Measurements from ENCODE around the gene SBF1.
"Not testable (repeated sequence)": the region's sequence is repeated elsewhere in the genome, so short reads cannot be mapped to it uniquely, and the experiment has no call there.

The SBF1 gene

GRCh38 chr22:50521710-50522109, 46.9 kb upstream of the SBF1 start:
- in situ Hi-C loops (cut with MboI; ENCODE audit: low sequenced_read_pairs, unreplicated experiment), result no loop called here
- TF ChIP-seq CTCF (IDR thresholded peaks at IDR 0.05; ENCODE audit: borderline replicate concordance, control extremely low read depth, extremely low read depth, insufficient read depth, missing control alignments), result no peak
- DNase-seq (ENCODE audit: low spot score), result no peak

- DNase-seq (ENCODE audit: low spot score), result no peak
- no peak for TF ChIP-seq CTCF (IDR thresholded peaks at IDR 0.05; ENCODE audit: borderline replicate concordance, control extremely low read depth, extremely low read depth, insufficient read depth, missing control alignments)
- in situ Hi-C loops (cut with MboI; ENCODE audit: low sequenced_read_pairs, unreplicated experiment), result no loop called here
These were observed 46.1 kb upstream of the SBF1 start for GRCh38 chr22:50520826-50521453.

- DNase-seq (ENCODE audit: low spot score); in situ Hi-C loops (cut with MboI; ENCODE audit: low sequenced_read_pairs, unreplicated experiment): not testable (repeated sequence)
These were observed 45.3 kb upstream of the SBF1 start for GRCh38 chr22:50520184-50520583.

- TF ChIP-seq CTCF (IDR thresholded peaks at IDR 0.05; ENCODE audit: borderline replicate concordance, control extremely low read depth, extremely low read depth, insufficient read depth, missing control alignments), result no peak
- in situ Hi-C loops (cut with MboI; ENCODE audit: low sequenced_read_pairs, unreplicated experiment), result no loop called here
- DNase-seq (ENCODE audit: low spot score), result no peak
These were observed 44.3 kb upstream of the SBF1 start for GRCh38 chr22:50519151-50519550.

GRCh38 chr22:50518606-50519005, 43.8 kb upstream of the SBF1 start:
- in situ Hi-C loops (cut with MboI; ENCODE audit: low sequenced_read_pairs, unreplicated experiment), result no loop called here
- DNase-seq (ENCODE audit: low spot score), result no peak
- no peak for TF ChIP-seq CTCF (IDR thresholded peaks at IDR 0.05; ENCODE audit: borderline replicate concordance, control extremely low read depth, extremely low read depth, insufficient read depth, missing control alignments)

GRCh38 chr22:50517495-50518260, 42.8 kb upstream of the SBF1 start:
- in situ Hi-C loops (cut with MboI; ENCODE audit: low sequenced_read_pairs, unreplicated experiment), result no loop called here
- TF ChIP-seq CTCF (IDR thresholded peaks at IDR 0.05; ENCODE audit: borderline replicate concordance, control extremely low read depth, extremely low read depth, insufficient read depth, missing control alignments), result no peak
- DNase-seq (ENCODE audit: low spot score), result no peak

- no peak for DNase-seq (ENCODE audit: low spot score)
- no peak for TF ChIP-seq CTCF (IDR thresholded peaks at IDR 0.05; ENCODE audit: borderline replicate concordance, control extremely low read depth, extremely low read depth, insufficient read depth, missing control alignments)
- in situ Hi-C loops (cut with MboI; ENCODE audit: low sequenced_read_pairs, unreplicated experiment), result no loop called here
These were observed 42.1 kb upstream of the SBF1 start for GRCh38 chr22:50516891-50517290.

All from GM13976 (cell line).